Middle frontal gyrus (tissue), 1 donor: ENCODE results near the gene ANXA11.

Source experiments
- DNase-seq: peaks from one replicate; pipeline ENCODE4 v3.0.0-alpha.2; 2015; ENCODE audit warnings: low spot score; ENCODE audit errors: extremely low spot score

ANXA11 gene

DNA sequence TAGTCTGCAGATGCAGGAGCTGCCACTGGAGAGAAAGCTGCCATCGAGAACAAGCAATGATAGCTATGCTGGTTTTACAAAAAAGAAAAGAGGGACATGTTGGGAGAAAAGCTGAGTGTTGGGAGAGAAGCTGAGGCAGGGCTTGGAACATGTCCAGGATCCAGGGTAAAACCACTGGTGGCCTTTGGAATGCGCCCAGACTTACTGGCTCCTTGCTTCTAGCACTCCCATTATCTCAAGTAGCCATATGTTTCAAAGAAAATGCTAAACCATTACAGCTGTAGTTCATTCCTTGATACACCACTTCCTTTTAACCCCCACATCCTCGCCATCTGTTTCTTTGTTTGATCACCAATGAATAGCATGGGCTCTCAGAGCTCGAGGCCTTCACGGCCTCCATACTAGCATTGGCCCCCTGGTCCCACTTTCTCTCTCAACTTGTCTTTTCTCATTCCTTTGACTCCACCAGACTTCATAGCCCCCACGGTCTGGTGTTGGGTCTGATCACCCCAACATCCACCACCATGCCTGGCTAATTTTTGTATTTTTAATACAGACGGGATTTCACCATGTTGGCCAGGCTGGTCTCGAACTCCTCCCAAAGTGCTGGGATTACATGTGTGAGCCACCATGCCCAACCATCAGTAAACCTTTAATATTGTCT is 96.6 kb downstream of the ANXA11 start:
- DNase-seq, result no peak

DNA sequence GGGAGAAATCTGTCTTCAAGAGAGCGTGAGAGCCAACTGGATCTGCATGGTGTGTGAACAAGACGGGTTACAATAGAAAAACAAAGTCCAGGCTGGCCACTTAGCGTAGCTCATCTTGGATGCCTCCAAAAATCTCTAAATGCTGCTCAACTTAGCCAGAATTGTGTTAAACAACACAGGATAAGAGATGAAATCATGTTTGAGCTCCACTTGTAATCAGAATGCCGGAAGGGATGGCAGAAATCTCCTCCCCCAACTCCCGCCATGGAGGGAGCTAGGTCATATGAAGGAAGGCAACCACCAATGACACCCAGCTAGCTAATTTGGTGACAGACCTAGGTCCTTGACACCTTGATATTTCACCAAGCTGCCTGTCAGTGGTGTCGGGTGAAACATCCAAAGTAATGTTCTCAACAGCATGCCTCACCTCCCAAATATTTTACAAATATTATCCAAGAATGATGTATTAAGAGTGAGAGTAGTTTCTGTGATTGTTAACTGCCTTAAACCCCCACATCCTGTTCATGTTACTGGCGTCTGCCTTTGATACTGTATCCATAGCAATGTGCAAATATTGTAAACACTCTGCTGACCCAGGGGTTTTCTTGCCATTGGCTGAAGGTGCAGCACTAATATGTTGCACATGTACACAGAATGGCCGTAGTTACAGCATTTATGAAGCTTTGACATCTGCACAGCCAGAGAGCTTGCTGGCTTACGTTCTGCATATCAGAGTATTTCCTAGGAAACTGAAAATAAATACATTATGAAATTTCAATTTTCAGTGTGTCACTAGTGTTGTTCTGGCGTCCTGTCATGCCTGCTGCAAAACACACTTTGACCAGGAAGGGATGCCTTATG is 101.0 kb downstream of the ANXA11 start:
- DNase-seq, result no peak
